HG03139 (cell line): ENCODE results near the gene KIDINS220.

Experiments used
- ATAC-seq: cut with Tn5 transposase; IDR thresholded peaks from one replicate; pipeline ENCODE4 v1.9.1; 2021; ENCODE audit not compliant: unreplicated experiment

The KIDINS220 gene

GRCh38 chr2:8699839-8700238, 137.6 kb downstream of the KIDINS220 start:
- no peak for ATAC-seq

GRCh38 chr2:8697190-8697589, 140.2 kb downstream of the KIDINS220 start:
- no peak for ATAC-seq

GRCh38 chr2:8694737-8695136, 142.7 kb downstream of the KIDINS220 start:
- ATAC-seq, result no peak

- no peak for ATAC-seq
These were observed 144.1 kb downstream of the KIDINS220 start for GRCh38 chr2:8693157-8693821.

- ATAC-seq, result no peak
These were observed 144.6 kb downstream of the KIDINS220 start for GRCh38 chr2:8692783-8693156.

GRCh38 chr2:8691859-8692437, 145.5 kb downstream of the KIDINS220 start:
- no peak for ATAC-seq

GRCh38 chr2:8685697-8686358, 151.6 kb downstream of the KIDINS220 start:
- ATAC-seq, result peak; percentile 31

GRCh38 chr2:8684878-8685696, 152.3 kb downstream of the KIDINS220 start:
- peak; percentile 1 for ATAC-seq

- ATAC-seq, result no peak
These were observed 152.9 kb downstream of the KIDINS220 start for GRCh38 chr2:8684540-8684877.

- ATAC-seq, result no peak
These were observed 154.4 kb downstream of the KIDINS220 start for GRCh38 chr2:8682719-8683667.

GRCh38 chr2:8681786-8682692, 155.4 kb downstream of the KIDINS220 start, which contains the start of gene ID2:
TSS of gene ID2 (plus strand) at chr2:8682056. CDS start at chr2:8682166, 110 bp downstream.
- ATAC-seq, result peak; percentile 62

- no peak for ATAC-seq
These were observed 156.3 kb downstream of the KIDINS220 start for GRCh38 chr2:8680822-8681760.

- no peak for ATAC-seq
These were observed 157.3 kb downstream of the KIDINS220 start for GRCh38 chr2:8679827-8680731.

- ATAC-seq, result no peak
These were observed 157.9 kb downstream of the KIDINS220 start for GRCh38 chr2:8679567-8679826.
